Stimulated activated CD4-positive, alpha-beta T cell treated with anti-CD3 and anti-CD28 coated beads, Interleukin-15, amount 100 ng/mL, for 1 hour (primary cell): Measurements from ENCODE around the gene DUSP23.

Source experiments
- DNase-seq, 2 donors: peaks; one replicate each; pipeline ENCODE4 v3.0.0-alpha.2; 2020; ENCODE audit warnings: low read depth in 1 of 2, low spot score in 1 of 2

DUSP23 gene

DNA sequence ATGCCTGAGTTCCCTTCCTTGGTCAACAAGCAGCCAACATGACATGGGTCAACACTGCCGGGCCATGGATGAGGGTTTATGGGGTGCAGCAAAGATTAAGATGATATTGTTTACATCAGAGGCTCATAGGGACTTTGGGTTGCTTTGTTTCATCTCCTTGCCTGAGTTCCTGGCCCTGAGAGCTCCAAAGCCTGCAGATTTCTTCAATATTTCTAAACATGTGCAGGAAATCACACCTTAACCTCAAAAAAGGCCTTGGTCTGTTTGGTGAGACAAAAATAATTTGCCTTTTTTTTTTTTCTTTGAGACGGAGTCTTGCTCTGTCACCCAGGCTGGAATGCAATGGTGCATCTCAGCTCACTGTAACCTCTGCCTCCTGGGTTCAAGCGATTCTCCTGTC lies 46.8 kb downstream of the DUSP23 start:
- no peak for DNase-seq

DNA sequence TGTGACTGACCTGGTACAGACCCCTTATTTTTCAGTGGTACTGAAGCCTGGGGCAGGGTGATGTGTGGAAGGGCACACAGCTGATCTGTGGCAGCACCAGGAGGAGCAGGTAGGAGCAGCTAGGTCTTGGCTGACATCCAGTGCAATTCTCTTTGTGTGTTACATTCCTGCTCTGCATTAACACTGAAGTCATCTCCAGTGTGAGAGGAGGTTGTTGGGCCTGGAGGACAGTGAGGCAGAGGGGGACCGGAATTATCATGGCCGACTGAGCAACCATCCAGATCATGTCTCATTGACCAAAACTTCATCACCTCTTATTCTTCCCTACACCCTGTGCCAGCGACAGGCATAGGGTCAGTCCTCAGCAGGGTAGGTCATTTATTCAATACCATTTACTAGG lies 47.4 kb downstream of the DUSP23 start:
- no peak for DNase-seq

DNA sequence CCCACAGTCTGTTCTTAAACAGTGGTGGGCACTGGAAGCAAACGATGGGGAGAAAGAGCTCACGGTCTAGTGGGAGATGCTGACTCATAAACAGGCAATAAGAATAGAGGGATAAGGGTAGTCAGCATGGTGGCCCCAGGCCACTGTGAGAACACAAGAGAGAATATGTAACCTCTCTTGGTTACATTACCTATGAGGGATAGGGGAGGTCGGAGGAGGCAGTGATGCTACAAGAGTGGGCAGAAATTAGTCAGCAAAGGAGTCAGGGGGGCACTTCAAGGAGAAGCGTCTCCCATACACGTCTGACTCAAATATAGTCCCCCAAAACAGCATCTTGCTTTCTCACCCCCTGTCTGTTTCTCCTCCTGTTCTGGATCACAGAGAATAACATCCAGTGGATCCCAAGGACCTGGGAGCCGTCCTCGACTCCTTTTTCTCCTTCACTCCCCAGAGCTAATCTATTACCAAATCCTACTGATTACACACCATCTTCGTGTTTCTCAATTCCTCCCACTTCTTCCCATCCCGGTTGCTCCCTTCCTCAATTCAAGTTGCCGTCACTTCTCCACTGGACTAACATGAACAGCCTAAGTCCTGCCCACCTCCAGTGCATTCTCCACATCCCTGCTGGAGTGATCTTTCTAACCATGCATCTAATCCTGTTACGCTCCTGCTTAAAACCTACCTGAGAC lies 48.0 kb downstream of the DUSP23 start:
- DNase-seq, result no peak

DNA sequence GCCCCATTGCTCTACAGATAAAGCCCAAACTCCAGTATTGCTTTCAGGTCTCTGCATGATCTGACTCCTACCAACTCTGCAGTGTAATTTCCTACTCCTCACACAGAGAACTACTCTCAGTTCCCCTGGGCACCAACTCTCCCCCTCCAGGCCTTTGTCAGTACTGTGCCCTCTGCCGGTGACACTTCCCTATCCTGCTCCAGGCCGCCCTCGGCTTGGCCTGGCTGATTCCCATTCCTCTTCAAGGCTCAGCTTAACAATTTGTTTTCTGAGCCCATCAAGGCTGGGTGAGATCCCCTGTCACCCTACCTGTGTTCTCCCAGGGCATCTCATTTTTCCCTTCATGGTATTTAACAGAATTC lies 48.5 kb downstream of the DUSP23 start:
- DNase-seq, result no peak

DNA sequence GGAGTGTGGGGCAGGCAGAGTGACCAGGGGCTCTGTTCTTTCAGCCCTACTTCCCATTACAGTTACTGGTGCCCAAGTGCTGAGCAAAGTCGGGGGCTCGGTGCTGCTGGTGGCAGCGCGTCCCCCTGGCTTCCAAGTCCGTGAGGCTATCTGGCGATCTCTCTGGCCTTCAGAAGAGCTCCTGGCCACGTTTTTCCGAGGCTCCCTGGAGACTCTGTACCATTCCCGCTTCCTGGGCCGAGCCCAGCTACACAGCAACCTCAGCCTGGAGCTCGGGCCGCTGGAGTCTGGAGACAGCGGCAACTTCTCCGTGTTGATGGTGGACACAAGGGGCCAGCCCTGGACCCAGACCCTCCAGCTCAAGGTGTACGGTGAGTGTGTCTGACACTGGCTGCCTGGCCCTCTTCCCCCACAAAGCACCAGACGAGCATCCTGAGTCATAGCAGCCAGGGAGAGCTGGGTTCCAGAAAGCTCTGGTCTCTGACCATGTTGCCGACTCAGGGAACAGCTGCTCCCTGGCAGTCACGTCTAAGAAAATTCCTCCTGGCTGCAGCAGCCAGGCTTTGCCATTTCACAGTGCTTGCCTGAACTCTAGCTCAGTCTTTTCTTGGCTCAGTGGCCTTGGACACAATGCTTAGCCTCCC lies 49.2 kb downstream of the DUSP23 start:
- no peak for DNase-seq

DNA sequence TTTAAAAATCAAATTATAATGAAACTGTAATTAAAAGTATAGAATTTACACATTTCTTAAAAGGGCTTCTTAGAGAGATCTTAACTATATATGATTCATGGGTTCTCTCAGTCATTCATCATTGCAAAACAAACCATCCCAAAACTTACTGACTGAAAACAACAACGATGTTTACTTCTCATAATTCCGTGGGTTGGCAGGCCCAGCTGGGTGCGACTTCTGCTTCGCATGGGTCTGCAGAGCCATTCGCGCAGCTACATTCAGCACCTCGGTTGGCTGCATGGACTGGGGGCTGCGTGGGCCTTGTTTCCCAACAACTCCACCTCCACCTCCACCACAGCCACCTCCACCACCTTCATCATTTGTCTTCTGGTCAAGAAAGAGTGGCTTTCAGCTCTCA lies 50.0 kb downstream of the DUSP23 start:
- DNase-seq, result no peak

DNA sequence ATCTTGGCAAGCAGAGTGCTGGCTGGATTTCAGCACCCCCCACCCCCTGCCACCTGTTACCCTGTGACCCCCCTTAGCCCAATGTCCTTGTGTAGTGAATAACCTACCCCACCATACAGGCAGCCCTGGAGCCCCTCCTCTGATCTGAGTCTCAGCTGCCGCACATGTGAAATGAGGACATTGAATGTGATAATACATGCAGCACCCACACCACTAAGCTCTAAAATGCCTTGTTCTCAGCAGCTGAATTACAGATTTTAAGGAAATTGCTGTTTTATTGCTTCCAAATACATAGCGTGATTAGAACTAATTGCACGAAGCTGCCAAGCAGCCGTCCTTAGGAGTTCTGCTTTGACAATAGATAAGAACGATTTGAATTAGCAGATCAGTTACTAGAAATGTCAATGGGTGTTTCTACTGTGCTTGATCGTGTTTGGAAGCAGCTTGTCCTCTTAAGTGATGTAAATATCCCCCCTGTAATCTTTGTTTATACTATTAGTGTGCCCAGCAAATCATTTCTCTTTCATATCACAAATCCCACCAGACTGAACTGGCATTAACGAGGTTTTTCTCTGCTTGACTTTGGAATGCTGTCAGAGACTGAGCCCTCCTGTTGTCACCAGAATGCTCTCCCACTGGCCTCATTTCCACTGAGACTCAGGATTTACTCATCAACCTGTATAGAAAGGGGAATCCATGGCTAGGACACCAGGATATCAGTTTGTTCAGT lies 50.8 kb downstream of the DUSP23 start:
- DNase-seq, result no peak
